Neural cell (in vitro differentiated cells): ENCODE measurements around the gene RIBC2. TPM values are rescaled to one million over a fixed set of nuclear protein-coding genes. Genes with fewer than 3 reads are reported as not detected.

Experiments used
- H2AFZ ChIP-seq: fragments of 200-600, 300-800 bp; sonication (generic), shearing (Covaris generic); 2 replicates; pipeline ENCODE4 v1.6.0; 2014; ENCODE audit warnings: low read depth, mild to moderate bottlenecking, antibody characterized with exemption, low read length, moderate library complexity
- H3F3A ChIP-seq: fragments of 200-600 bp; shearing (Covaris generic); 2 replicates; pipeline ENCODE4 v1.6.1; 2016; ENCODE audit warnings: mild to moderate bottlenecking, moderate library complexity, mixed read lengths, antibody characterized with exemption, low read length; ENCODE audit not compliant: insufficient read depth, poor library complexity, severe bottlenecking
- H3K27ac ChIP-seq: fragments of 200-600, 300-800 bp; sonication (generic), shearing (Covaris generic); 2 replicates; pipeline ENCODE4 v1.5.1; 2014; ENCODE audit warnings: mild to moderate bottlenecking, low read length, moderate library complexity
- H3K27me3 ChIP-seq: fragments of 300-800, 200-600 bp; sonication (generic), shearing (Covaris generic); 2 replicates; pipeline ENCODE4 v1.6.0; 2014; ENCODE audit warnings: mild to moderate bottlenecking, low read depth, low read length, moderate library complexity; ENCODE audit not compliant: insufficient read depth
- H3K36me3 ChIP-seq: fragments of 300-800, 200-600 bp; sonication (generic), shearing (Covaris generic); 2 replicates; pipeline ENCODE4 v1.5.1; 2014; ENCODE audit warnings: mild to moderate bottlenecking, antibody characterized with exemption, low read length, moderate library complexity; ENCODE audit not compliant: insufficient read depth
- H3K4me2 ChIP-seq: fragments of 300-800, 200-600 bp; sonication (generic), shearing (Covaris generic); 2 replicates; pipeline ENCODE4 v1.6.0; 2014; ENCODE audit warnings: mild to moderate bottlenecking, low read length
- H3K4me3 ChIP-seq: fragments of 300-800, 200-600 bp; sonication (generic), shearing (Covaris generic); 2 replicates; pipeline ENCODE4 v1.5.1; 2014; ENCODE audit warnings: mild to moderate bottlenecking, low read length, moderate library complexity
- H3K79me2 ChIP-seq: fragments of 200-600 bp; shearing (Covaris generic); replicated peaks from 2 replicates; pipeline ENCODE4 v1.6.0; 2014; ENCODE audit warnings: mild to moderate bottlenecking, low read length, moderate library complexity; ENCODE audit not compliant: insufficient read depth
- H3K9ac ChIP-seq: fragments of 300-800, 200-600 bp; sonication (generic), shearing (Covaris generic); 2 replicates; pipeline ENCODE4 v1.6.1; 2016; ENCODE audit warnings: mild to moderate bottlenecking, low read length, mixed read lengths
- H3K9me2 ChIP-seq: fragments of 200-600 bp; shearing (Covaris generic); 2 replicates; pipeline ENCODE4 v1.6.1; 2016; ENCODE audit warnings: mild to moderate bottlenecking, low read length, mixed read lengths; ENCODE audit not compliant: insufficient read depth
- H3K9me3 ChIP-seq: fragments of 200-600, 300-800 bp; sonication (generic), shearing (Covaris generic); 2 replicates; pipeline ENCODE4 v1.6.1; 2016; ENCODE audit warnings: mild to moderate bottlenecking, mixed run types, low read length, moderate library complexity, mixed read lengths
- H4K20me1 ChIP-seq: fragments of 200-600 bp; shearing (Covaris generic); 2 replicates; pipeline ENCODE4 v1.6.1; 2016; ENCODE audit warnings: mild to moderate bottlenecking, mixed run types; ENCODE audit not compliant: insufficient read depth
- CTCF ChIP-seq: fragments of 450-650 bp; IDR thresholded peaks from 2 replicates; pipeline ENCODE4 v1.5.1; 2014; ENCODE audit warnings: antibody characterized with exemption, mild to moderate bottlenecking, moderate library complexity; ENCODE audit not compliant: poor library complexity, severe bottlenecking
- EP300 ChIP-seq: fragments of 450-650 bp; conservative IDR thresholded peaks from 2 replicates; pipeline ENCODE4 v1.6.1; 2014; ENCODE audit warnings: antibody characterized with exemption, mild to moderate bottlenecking, moderate library complexity; ENCODE audit not compliant: poor library complexity, severe bottlenecking
- EZH2 ChIP-seq: fragments of 200-600, 300-800 bp; shearing (Covaris generic), sonication (generic); IDR thresholded peaks from 2 replicates; pipeline ENCODE4 v1.6.1; 2014; ENCODE audit warnings: antibody characterized with exemption, low read length, borderline replicate concordance, mild to moderate bottlenecking; ENCODE audit not compliant: insufficient read depth, poor library complexity, severe bottlenecking
- MXI1 ChIP-seq: fragments of 450-650 bp; conservative IDR thresholded peaks from 2 replicates; pipeline ENCODE4 v1.6.1; 2014; ENCODE audit warnings: antibody characterized with exemption, mild to moderate bottlenecking; ENCODE audit not compliant: poor library complexity, severe bottlenecking
- POLR2AphosphoS5 ChIP-seq: IDR thresholded peaks from 2 replicates; pipeline ENCODE4 v1.6.1; 2012
- RAD21 ChIP-seq: fragments of 450-650 bp; conservative IDR thresholded peaks from 2 replicates; pipeline ENCODE4 v1.6.1; 2014; ENCODE audit warnings: antibody characterized with exemption, mild to moderate bottlenecking, moderate library complexity
- SMC3 ChIP-seq: fragments of 450-650 bp; conservative IDR thresholded peaks from 2 replicates; pipeline ENCODE4 v1.6.1; 2014; ENCODE audit warnings: antibody characterized with exemption, mild to moderate bottlenecking, moderate library complexity; ENCODE audit not compliant: poor library complexity
- TAF1 ChIP-seq: IDR thresholded peaks from 2 replicates; pipeline ENCODE4 v1.6.1; 2012; ENCODE audit warnings: low read depth
- polyA plus RNA-seq: library from polyadenylated mRNA; depleted of rRNA; stranded (reverse); fragments of >200 nt; gene quantifications from 2 replicates; pipeline ENCODE4 v1.2.3, GENCODE V29; 2014
- TF ChIP-seq, protein P1 (sequence below): IDR thresholded peaks from 2 replicates; pipeline ENCODE4 v1.6.1; 2012; ENCODE audit warnings: borderline replicate concordance

The RIBC2 gene
- polyA plus RNA-seq, 1 donor from 2014 or later, result not detected

- H3K36me3 ChIP-seq, result no peaks in the 10 kb centered on the region
- no peak overlapping the region for H2AFZ ChIP-seq
- no peak overlapping the region for H3K27ac ChIP-seq
- no peaks in the 10 kb centered on the region for H3K9me2 ChIP-seq
- no peaks in the 10 kb centered on the region for H3K79me2 ChIP-seq
- no peak overlapping the region for H3K9ac ChIP-seq
- H3K4me3 ChIP-seq, result no peak overlapping the region
- H3K4me2 ChIP-seq, result no peak overlapping the region
- H3F3A ChIP-seq, result no peaks in the 10 kb centered on the region
- no peak for TF ChIP-seq RAD21
- TF ChIP-seq MXI1, result no peak
- no peak for TF ChIP-seq CTCF
- TF ChIP-seq POLR2AphosphoS5, result no peak
- TF ChIP-seq, protein P1, sequence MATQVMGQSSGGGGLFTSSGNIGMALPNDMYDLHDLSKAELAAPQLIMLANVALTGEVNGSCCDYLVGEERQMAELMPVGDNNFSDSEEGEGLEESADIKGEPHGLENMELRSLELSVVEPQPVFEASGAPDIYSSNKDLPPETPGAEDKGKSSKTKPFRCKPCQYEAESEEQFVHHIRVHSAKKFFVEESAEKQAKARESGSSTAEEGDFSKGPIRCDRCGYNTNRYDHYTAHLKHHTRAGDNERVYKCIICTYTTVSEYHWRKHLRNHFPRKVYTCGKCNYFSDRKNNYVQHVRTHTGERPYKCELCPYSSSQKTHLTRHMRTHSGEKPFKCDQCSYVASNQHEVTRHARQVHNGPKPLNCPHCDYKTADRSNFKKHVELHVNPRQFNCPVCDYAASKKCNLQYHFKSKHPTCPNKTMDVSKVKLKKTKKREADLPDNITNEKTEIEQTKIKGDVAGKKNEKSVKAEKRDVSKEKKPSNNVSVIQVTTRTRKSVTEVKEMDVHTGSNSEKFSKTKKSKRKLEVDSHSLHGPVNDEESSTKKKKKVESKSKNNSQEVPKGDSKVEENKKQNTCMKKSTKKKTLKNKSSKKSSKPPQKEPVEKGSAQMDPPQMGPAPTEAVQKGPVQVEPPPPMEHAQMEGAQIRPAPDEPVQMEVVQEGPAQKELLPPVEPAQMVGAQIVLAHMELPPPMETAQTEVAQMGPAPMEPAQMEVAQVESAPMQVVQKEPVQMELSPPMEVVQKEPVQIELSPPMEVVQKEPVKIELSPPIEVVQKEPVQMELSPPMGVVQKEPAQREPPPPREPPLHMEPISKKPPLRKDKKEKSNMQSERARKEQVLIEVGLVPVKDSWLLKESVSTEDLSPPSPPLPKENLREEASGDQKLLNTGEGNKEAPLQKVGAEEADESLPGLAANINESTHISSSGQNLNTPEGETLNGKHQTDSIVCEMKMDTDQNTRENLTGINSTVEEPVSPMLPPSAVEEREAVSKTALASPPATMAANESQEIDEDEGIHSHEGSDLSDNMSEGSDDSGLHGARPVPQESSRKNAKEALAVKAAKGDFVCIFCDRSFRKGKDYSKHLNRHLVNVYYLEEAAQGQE, result no peak
- TF ChIP-seq EZH2, result no peak
- TF ChIP-seq TAF1, result no peak
- no peak for TF ChIP-seq SMC3
- TF ChIP-seq EP300, result no peak
- no peaks in the 10 kb centered on the region for H3K9me3 ChIP-seq
- no peaks in the 10 kb centered on the region for H3K27me3 ChIP-seq
- H4K20me1 ChIP-seq, result no peaks in the 10 kb centered on the region
Measured at GRCh38 chr22:45421349-45422055, 8.0 kb downstream of the RIBC2 start.

DNA sequence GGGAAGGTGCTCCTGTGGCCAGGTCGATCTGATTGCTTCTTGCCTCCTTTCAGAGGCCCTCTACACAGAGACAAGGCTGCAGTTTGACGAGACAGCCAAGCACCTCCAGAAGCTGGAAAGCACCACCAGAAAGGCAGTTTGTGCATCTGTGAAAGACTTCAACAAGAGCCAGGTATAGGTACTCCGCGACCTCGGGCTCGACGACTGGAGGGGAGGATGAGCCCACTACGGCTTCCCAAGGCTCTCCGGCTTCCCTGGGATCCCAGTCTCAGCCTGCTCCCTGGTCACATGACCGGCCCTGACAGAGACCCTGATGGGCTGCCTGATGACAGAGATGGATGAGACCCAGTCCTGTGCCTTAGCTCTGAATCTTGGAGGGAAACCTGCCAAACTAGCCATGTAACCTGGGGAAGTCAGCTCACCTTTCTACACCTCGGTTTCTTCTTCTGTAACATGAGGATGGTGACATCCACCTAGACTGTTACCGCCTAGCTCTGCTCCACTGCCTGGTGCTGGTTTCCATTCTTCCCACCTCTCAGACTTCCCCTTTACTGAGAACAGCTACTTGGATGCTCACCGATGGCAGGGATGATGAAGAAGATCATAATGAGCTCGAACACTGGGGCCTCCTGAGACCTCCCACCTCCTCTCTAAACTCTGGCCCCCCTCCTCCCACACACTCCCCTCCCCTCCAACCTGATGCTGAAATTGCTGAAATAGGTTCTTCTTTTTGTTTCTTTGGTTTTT is 8.9 kb downstream of the RIBC2 start:
- no peaks in the 10 kb centered on the region for H3K9me3 ChIP-seq
- no peaks in the 10 kb centered on the region for H3K79me2 ChIP-seq
- no peak overlapping the region for H3K4me2 ChIP-seq
- no peaks in the 10 kb centered on the region for H3F3A ChIP-seq
- H3K36me3 ChIP-seq, result no peaks in the 10 kb centered on the region
- H3K4me3 ChIP-seq, result no peak overlapping the region
- TF ChIP-seq CTCF (no peak), TAF1 (no peak), EZH2 (no peak), SMC3 (no peak), POLR2AphosphoS5 (no peak), EP300 (no peak), MXI1 (no peak), RAD21 (no peak)
- TF ChIP-seq, protein P1, result no peak
- no peaks in the 10 kb centered on the region for H4K20me1 ChIP-seq
- no peak overlapping the region for H3K9ac ChIP-seq
- no peak overlapping the region for H2AFZ ChIP-seq
- H3K27ac ChIP-seq, result no peak overlapping the region
- no peaks in the 10 kb centered on the region for H3K27me3 ChIP-seq
- H3K9me2 ChIP-seq, result no peaks in the 10 kb centered on the region
